NB4 (cell line): Measurements from ENCODE around the gene TAGLN.

Experiments
- CTCF ChIP-seq: IDR thresholded peaks from one replicate; pipeline ENCODE4 v1.5.1; 2012; ENCODE audit warnings: low read depth, low read length
- POLR2A ChIP-seq: IDR thresholded peaks from 2 replicates; pipeline ENCODE4 v1.6.1; 2011; ENCODE audit warnings: mild to moderate bottlenecking; ENCODE audit not compliant: insufficient read length; ENCODE audit errors: extremely low read depth

- TF ChIP-seq CTCF = no peak
- no peak for TF ChIP-seq POLR2A
Observed at GRCh38 chr11:117188620-117189081, 10.5 kb upstream of the TAGLN start.
